ENCODE results near the gene ARF4.

The ARF4 gene

DNA sequence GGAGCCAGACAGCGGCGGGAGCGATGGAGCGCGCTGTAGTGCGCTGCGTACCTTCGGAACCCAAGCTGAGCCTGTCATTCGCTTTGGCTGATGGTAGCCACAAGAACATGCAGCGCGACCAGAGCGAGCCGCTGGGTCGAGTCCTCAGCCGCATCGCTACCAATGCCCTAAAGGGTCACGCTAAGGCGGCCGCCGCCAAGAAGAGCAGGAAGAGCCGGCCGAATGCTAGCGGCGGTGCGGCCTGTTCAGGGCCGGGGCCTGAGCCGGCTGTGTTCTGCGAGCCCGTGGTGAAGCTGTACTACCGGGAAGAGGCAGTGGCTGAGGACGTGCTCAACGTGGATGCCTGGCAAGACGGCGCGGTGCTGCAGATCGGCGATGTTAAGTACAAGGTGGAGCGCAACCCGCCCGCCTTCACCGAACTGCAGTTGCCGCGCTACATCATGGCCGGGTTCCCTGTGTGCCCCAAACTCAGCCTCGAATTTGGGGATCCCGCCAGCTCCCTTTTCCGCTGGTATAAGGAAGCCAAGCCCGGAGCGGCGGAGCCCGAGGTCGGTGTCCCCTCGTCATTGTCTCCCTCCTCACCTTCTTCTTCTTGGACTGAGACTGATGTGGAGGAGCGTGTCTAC lies 40.6 kb downstream of the ARF4 start:
- H3K4me3 ChIP-seq (ENCODE audit: low read depth in 1 of 2, low read length in 2 of 2), result peak overlapping the region; percentile 91 to 92
- H3K9me3 ChIP-seq (ENCODE audit: control insufficient read depth in 1 of 2, low read length in 2 of 2), result no peaks in the 10 kb centered on the region
- no peaks in the 10 kb centered on the region for H3K27me3 ChIP-seq (ENCODE audit: control insufficient read depth in 1 of 2, insufficient read depth in 2 of 2, low read length in 2 of 2)
- peak overlapping the region; percentile 83 for H3K27ac ChIP-seq (ENCODE audit: low read depth, low read length)
- H3K9ac ChIP-seq (ENCODE audit: low read depth in 1 of 2, low read length in 2 of 2), result peak overlapping the region; percentile 89 to 91
- peaks cover 22 to 24% of the 10 kb centered on the region in 2 donors for H3K4me1 ChIP-seq (ENCODE audit: control insufficient read depth in 1 of 2, insufficient read depth in 2 of 2, low read length in 2 of 2)
- peaks cover 5 to 9% of the 10 kb centered on the region in 2 donors for H3K36me3 ChIP-seq (ENCODE audit: control insufficient read depth in 1 of 2, insufficient read depth in 2 of 2, low read length in 2 of 2)

DNA sequence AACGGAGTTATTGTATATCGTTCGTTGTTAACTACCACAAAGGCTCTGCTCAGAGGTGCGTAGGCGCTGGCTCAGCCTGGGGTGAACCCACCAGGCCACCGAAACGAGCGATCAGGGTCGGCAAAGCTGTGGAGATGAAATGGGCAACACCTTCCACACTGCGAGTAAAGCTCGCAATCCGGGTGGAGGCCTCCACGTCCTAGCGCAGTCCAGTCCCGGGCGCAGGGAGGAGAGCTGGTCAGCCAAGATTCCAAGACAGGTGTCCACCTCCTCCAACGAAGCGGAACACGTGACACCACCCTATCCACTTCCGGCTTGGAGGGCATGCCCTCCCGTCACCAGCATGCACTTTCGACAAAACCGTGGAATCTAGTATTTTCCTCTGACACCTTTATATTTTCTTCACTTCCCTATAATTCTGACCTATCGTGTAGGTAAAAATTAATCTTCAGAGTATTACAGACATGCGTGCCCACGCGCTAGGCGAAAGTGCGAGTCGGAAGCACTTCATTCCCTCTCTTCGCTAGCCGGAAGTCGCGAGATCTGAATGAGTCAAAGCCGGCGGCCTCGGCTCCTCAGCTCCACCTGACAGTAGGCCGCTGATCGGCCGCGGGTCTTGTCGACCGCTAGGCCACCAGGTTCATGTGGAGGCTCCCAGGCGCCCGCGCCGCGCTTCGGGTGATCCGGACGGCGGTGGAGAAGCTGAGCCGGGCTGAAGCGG lies 41.2 kb downstream of the ARF4 start, which contains the start of gene PDE12:
PDE12 (plus strand) TSS at position 537 of the 721 bp plus-strand sequence; CDS start at position 643, 106 bp downstream.
- Histone ChIP-seq H3K9me3 (ENCODE audit: control insufficient read depth in 1 of 2, low read length in 2 of 2) (no peaks in the 10 kb centered on the region), H3K4me3 (ENCODE audit: low read depth in 1 of 2, low read length in 2 of 2) (peak within 1 kb of the TSS; percentile 91 to 92), H3K27ac (ENCODE audit: low read depth, low read length) (peak within 1 kb of the TSS; percentile 83), H3K9ac (ENCODE audit: low read depth in 1 of 2, low read length in 2 of 2) (peak within 1 kb of the TSS; percentile 89 to 91), H3K36me3 (ENCODE audit: control insufficient read depth in 1 of 2, insufficient read depth in 2 of 2, low read length in 2 of 2) (peaks cover 4 to 9% of the 10 kb centered on the region in 2 donors), H3K4me1 (ENCODE audit: control insufficient read depth in 1 of 2, insufficient read depth in 2 of 2, low read length in 2 of 2) (peaks cover 20 to 22% of the 10 kb centered on the region in 2 donors), H3K27me3 (ENCODE audit: control insufficient read depth in 1 of 2, insufficient read depth in 2 of 2, low read length in 2 of 2) (no peaks in the 10 kb centered on the region)

DNA sequence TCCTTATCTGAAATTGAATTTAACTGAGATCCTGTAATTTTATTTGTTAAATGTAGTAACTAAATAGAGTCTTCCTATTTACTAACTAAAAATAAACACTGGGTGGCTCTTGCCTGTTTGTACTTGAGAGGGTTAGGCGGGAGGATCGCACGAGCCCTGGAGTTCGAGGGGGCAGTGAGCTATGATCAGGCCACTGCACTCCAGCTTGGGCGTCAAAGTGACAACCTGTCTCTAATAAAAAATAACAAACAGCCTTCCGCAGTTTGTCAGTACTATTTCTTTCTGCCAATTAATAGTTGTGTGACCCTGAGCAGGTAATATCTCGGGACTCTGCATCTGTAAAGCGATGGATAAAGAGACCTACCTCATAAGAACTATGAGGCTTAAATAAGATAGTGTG lies 41.8 kb downstream of the ARF4 start:
- Histone ChIP-seq H3K4me1 (ENCODE audit: control insufficient read depth in 1 of 2, insufficient read depth in 2 of 2, low read length in 2 of 2) (peaks cover 20 to 22% of the 10 kb centered on the region in 2 donors), H3K27ac (ENCODE audit: low read depth, low read length) (peak overlapping the region; percentile 83), H3K4me3 (ENCODE audit: low read depth in 1 of 2, low read length in 2 of 2) (peak overlapping the region; percentile 91 to 92), H3K36me3 (ENCODE audit: control insufficient read depth in 1 of 2, insufficient read depth in 2 of 2, low read length in 2 of 2) (peaks cover 0 to 9% of the 10 kb centered on the region in 2 donors), H3K9ac (ENCODE audit: low read depth in 1 of 2, low read length in 2 of 2) (peak overlapping the region; percentile 89 to 91), H3K27me3 (ENCODE audit: control insufficient read depth in 1 of 2, insufficient read depth in 2 of 2, low read length in 2 of 2) (no peaks in the 10 kb centered on the region), H3K9me3 (ENCODE audit: control insufficient read depth in 1 of 2, low read length in 2 of 2) (no peaks in the 10 kb centered on the region)

DNA sequence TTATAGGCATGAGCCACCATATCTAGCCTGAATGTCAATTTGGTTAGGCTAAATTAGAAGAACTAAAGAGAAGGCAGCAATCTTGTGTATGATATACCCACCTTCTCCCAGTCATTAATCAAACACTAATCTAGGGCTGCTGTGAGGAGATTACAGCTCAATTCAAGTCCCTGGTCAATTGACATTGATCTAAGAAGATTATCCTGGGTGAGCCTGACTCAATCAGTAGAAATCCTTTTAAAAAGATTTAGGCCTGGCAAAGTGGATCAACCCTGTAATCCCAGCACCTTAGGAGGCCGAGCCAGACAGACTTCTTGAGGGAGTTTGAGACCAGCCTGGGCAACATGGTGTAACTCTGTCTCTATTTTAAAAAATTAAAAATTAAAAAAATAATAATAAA lies 50.5 kb downstream of the ARF4 start:
- no peak overlapping the region for H3K4me3 ChIP-seq (ENCODE audit: low read depth in 1 of 2, low read length in 2 of 2)
- no peaks in the 10 kb centered on the region for H3K27me3 ChIP-seq (ENCODE audit: control insufficient read depth in 1 of 2, insufficient read depth in 2 of 2, low read length in 2 of 2)
- no peak overlapping the region for H3K27ac ChIP-seq (ENCODE audit: low read depth, low read length)
- no peaks in the 10 kb centered on the region for H3K36me3 ChIP-seq (ENCODE audit: control insufficient read depth in 1 of 2, insufficient read depth in 2 of 2, low read length in 2 of 2)
- H3K9me3 ChIP-seq (ENCODE audit: control insufficient read depth in 1 of 2, low read length in 2 of 2), result no peaks in the 10 kb centered on the region
- peaks cover 6 to 17% of the 10 kb centered on the region in 2 donors for H3K4me1 ChIP-seq (ENCODE audit: control insufficient read depth in 1 of 2, insufficient read depth in 2 of 2, low read length in 2 of 2)
- no peak overlapping the region for H3K9ac ChIP-seq (ENCODE audit: low read depth in 1 of 2, low read length in 2 of 2)

DNA sequence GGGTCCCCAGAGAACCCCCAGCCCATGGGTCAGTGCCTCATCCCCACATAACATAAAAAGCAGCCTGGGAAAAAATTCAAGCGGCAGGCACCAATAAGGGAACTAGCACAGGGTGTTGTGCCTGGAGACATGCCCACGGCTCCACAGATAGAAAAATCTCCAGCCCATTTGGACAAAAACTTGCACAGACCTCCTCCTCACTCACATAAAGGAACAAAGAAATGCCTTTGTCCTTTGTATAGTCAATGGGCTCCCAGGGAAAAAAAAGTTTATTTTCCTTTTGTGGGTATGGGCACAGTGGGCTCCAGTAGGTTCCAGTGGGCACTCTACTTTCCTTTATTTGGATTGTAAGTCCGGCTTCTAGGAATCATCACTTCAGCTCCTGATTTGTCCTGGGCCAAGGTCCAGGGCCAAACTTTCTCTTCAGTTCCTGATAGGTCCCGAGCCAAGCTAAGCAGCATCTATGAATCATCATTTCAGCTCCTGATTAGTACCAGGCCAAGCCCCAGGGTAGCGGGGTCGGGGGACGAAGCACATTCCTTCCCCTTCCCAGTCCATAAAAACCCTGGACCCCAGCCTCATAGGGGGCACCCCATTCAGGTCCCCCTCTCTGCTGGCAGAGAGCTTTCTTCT lies 51.4 kb downstream of the ARF4 start:
- Histone ChIP-seq H3K9me3 (ENCODE audit: control insufficient read depth in 1 of 2, low read length in 2 of 2) (no peaks in the 10 kb centered on the region), H3K4me1 (ENCODE audit: control insufficient read depth in 1 of 2, insufficient read depth in 2 of 2, low read length in 2 of 2) (peaks cover 6 to 17% of the 10 kb centered on the region in 2 donors), H3K27ac (ENCODE audit: low read depth, low read length) (no peak overlapping the region), H3K4me3 (ENCODE audit: low read depth in 1 of 2, low read length in 2 of 2) (no peak overlapping the region), H3K9ac (ENCODE audit: low read depth in 1 of 2, low read length in 2 of 2) (no peak overlapping the region), H3K27me3 (ENCODE audit: control insufficient read depth in 1 of 2, insufficient read depth in 2 of 2, low read length in 2 of 2) (no peaks in the 10 kb centered on the region), H3K36me3 (ENCODE audit: control insufficient read depth in 1 of 2, insufficient read depth in 2 of 2, low read length in 2 of 2) (no peaks in the 10 kb centered on the region)

DNA sequence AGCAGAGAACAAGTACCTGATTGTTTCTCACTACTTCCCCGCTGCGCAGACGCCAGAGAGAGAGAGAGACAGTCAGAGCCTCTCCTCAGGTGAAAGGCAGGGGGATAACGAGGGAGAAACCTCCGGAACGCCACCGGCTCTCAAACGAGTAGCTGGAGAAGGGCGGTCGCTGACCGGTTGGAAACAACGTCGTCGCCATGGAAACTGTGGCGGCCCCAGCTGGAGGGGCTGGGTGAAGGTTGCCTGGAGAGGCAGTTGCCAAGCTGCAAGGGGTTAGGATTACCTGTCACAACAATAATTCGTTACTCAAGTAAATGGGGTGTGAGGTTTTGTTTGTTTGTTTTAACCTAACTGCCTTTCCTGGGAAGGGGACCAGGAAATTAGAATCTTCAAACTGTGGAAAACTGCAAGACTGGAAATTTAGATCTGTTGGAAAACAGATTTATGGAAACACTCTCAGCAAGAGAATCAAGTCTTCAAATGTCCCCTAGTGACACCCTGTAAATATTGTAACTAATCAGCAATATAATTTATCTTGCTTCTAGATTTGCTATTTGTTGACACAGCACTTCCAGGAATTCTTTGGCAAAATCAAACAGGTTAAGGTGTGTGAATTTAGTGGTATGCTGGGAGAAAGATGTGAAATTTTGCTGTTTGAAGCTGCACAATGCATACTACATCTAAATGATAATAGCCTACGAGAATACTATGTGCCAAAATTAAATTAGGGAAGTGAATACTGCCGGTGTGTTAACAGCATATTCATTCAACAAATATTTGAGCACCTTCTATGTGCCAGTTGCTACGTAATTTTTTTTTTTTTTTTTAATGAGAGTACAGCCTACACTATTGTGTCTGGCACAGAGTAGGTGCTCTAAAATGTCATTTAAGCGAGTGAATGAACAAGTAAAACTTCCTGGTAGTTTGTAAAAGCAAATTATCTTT lies 52.7 kb downstream of the ARF4 start, which contains the start of gene DNAH12:
DNAH12 (minus strand) TSS at position 164 of the 945 bp plus-strand sequence. CDS start 1,474 bp downstream, outside the sequence.
- H3K4me3 ChIP-seq (ENCODE audit: low read depth in 1 of 2, low read length in 2 of 2), result peak within 1 kb of the TSS; percentile 43 to 57
- H3K27me3 ChIP-seq (ENCODE audit: control insufficient read depth in 1 of 2, insufficient read depth in 2 of 2, low read length in 2 of 2), result no peaks in the 10 kb centered on the region
- H3K9me3 ChIP-seq (ENCODE audit: control insufficient read depth in 1 of 2, low read length in 2 of 2), result no peaks in the 10 kb centered on the region
- peaks cover 6 to 17% of the 10 kb centered on the region in 2 donors for H3K4me1 ChIP-seq (ENCODE audit: control insufficient read depth in 1 of 2, insufficient read depth in 2 of 2, low read length in 2 of 2)
- H3K27ac ChIP-seq (ENCODE audit: low read depth, low read length), result no peak within 1 kb of the TSS
- H3K36me3 ChIP-seq (ENCODE audit: control insufficient read depth in 1 of 2, insufficient read depth in 2 of 2, low read length in 2 of 2), result no peaks in the 10 kb centered on the region
- peak within 1 kb of the TSS; percentile 15 to 18 for H3K9ac ChIP-seq (ENCODE audit: low read depth in 1 of 2, low read length in 2 of 2)

DNA sequence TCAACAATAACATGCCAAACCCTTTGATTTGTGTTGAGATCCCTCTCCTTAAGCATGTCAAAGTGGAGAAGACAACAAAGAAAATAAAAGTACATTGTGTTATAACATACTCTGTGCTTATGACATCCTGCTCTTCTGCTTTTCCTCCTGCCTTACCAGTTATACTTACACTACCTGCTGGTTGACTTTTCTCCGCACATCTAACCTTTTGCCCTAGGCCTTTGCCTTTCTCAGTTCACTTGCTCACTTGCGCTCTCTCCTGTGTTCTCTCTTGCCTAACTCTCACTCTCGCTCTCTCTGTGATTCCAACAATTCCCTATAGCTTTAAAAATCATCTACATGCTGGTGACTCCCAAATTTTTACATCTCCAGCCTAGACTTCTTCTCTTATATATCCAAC lies 58.7 kb downstream of the ARF4 start:
- Histone ChIP-seq H3K9ac (ENCODE audit: low read depth in 1 of 2, low read length in 2 of 2) (no peak overlapping the region), H3K9me3 (ENCODE audit: control insufficient read depth in 1 of 2, low read length in 2 of 2) (no peaks in the 10 kb centered on the region), H3K27ac (ENCODE audit: low read depth, low read length) (no peak overlapping the region), H3K27me3 (ENCODE audit: control insufficient read depth in 1 of 2, insufficient read depth in 2 of 2, low read length in 2 of 2) (no peaks in the 10 kb centered on the region), H3K4me3 (ENCODE audit: low read depth in 1 of 2, low read length in 2 of 2) (no peak overlapping the region), H3K4me1 (ENCODE audit: control insufficient read depth in 1 of 2, insufficient read depth in 2 of 2, low read length in 2 of 2) (no peaks in the 10 kb centered on the region), H3K36me3 (ENCODE audit: control insufficient read depth in 1 of 2, insufficient read depth in 2 of 2, low read length in 2 of 2) (no peaks in the 10 kb centered on the region)

DNA sequence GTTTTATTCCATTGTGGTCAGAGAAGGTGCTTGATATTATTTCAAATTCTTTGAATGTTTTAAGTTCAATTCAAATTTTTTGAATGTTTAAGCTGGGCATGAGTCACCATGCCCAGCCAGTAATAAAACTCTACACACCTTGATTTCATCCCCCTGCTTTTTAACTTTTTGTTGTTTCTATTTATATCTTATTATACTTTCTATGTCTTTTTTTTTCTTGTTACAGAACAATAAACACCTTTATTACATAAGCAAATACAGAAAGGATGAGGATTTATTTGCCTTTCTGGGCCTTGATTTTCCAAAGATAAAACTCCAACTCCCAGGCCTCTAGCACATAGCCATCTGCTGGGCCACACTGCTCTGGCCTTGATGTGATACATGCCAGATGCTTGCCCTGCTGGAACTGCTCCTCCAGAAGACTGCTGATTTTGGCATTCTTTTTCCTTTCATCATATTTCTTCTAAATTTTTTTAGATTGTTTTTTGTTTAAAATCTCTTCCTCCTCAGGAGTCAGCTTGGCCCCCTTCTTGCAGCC lies 67.0 kb downstream of the ARF4 start:
- H3K4me3 ChIP-seq (ENCODE audit: low read depth in 1 of 2, low read length in 2 of 2), result no peak overlapping the region
- H3K27me3 ChIP-seq (ENCODE audit: control insufficient read depth in 1 of 2, insufficient read depth in 2 of 2, low read length in 2 of 2), result no peaks in the 10 kb centered on the region
- no peaks in the 10 kb centered on the region for H3K36me3 ChIP-seq (ENCODE audit: control insufficient read depth in 1 of 2, insufficient read depth in 2 of 2, low read length in 2 of 2)
- no peak overlapping the region for H3K27ac ChIP-seq (ENCODE audit: low read depth, low read length)
- H3K4me1 ChIP-seq (ENCODE audit: control insufficient read depth in 1 of 2, insufficient read depth in 2 of 2, low read length in 2 of 2), result no peaks in the 10 kb centered on the region
- no peak overlapping the region for H3K9ac ChIP-seq (ENCODE audit: low read depth in 1 of 2, low read length in 2 of 2)
- no peaks in the 10 kb centered on the region for H3K9me3 ChIP-seq (ENCODE audit: control insufficient read depth in 1 of 2, low read length in 2 of 2)
